MCF 10A (cell line): ENCODE results near the gene SLC6A12. TPM values are rescaled to one million over a fixed set of nuclear protein-coding genes. Genes with fewer than 3 reads are reported as not detected.

Source experiments
- BruUV-seq: library from RNA; stranded (reverse); fragments of 400-500 nt; replicated peaks from 2 replicates; lab custom pipeline; 2021; lab: Mats Ljungman, UMichigan
- CTCF ChIA-PET: fragments of 300-600 bp; sonication (Branson Sonifier 250); formaldehyde crosslinking; extraction: SDS; loops from one replicate; lab custom pipeline; 2021; ENCODE audit warnings: antibody characterized with exemption, inconsistent platforms; lab: Yijun Ruan, JAX
- POLR2A ChIA-PET: fragments of 300-600, 350-650 bp; sonication (Branson Sonifier 250); formaldehyde crosslinking; extraction: SDS; loops from one replicate; lab custom pipeline; 2020; ENCODE audit warnings: antibody characterized with exemption, inconsistent platforms; lab: Yijun Ruan, JAX
- DNase-seq: peaks from one replicate; pipeline ENCODE4 v3.0.0-alpha.2; 2018; ENCODE audit not compliant: unreplicated experiment
- H3K27ac Mint-ChIP-seq: one replicate; pipeline ENCODE4 v1.8.0; 2022; ENCODE audit warnings: mild to moderate bottlenecking, low read depth, mixed read lengths; ENCODE audit not compliant: unreplicated experiment
- H3K27me3 Mint-ChIP-seq: one replicate; pipeline ENCODE4 v1.8.0; 2022; ENCODE audit warnings: mixed read lengths; ENCODE audit not compliant: insufficient read depth, unreplicated experiment
- H3K36me3 Mint-ChIP-seq: one replicate; pipeline ENCODE4 v1.8.0; 2022; ENCODE audit warnings: mild to moderate bottlenecking, moderate library complexity, mixed read lengths; ENCODE audit not compliant: insufficient read depth, unreplicated experiment
- H3K4me1 Mint-ChIP-seq: one replicate; pipeline ENCODE4 v1.8.0; 2022; ENCODE audit warnings: mixed read lengths; ENCODE audit not compliant: insufficient read depth, unreplicated experiment
- H3K4me3 Mint-ChIP-seq: one replicate; pipeline ENCODE4 v1.8.0; 2022; ENCODE audit warnings: mild to moderate bottlenecking, moderate library complexity, mixed read lengths; ENCODE audit not compliant: unreplicated experiment
- H3K9me3 Mint-ChIP-seq: one replicate; pipeline ENCODE4 v1.8.0; 2022; ENCODE audit warnings: mixed read lengths; ENCODE audit not compliant: unreplicated experiment
- intact Hi-C: fragments of 100-400 bp; cut with micrococcal nuclease; formaldehyde crosslinking; loops from 2 replicates; pipeline ENCODE4 v1.14.1; 2022
- total RNA-seq: library from RNA; stranded (reverse); gene quantifications from 2 replicates; pipeline ENCODE4 v1.2.3, GENCODE V29; 2022
- TF ChIP-seq, protein P1 (sequence below): fragments of 200-600 bp; IDR thresholded peaks from one replicate; pipeline ENCODE4 v1.8.0; 2022; ENCODE audit warnings: antibody characterized with exemption, mild to moderate bottlenecking; ENCODE audit not compliant: unreplicated experiment

Gene SLC6A12
- total RNA-seq, 1 experiment from 2014 or later, result not detected

DNA sequence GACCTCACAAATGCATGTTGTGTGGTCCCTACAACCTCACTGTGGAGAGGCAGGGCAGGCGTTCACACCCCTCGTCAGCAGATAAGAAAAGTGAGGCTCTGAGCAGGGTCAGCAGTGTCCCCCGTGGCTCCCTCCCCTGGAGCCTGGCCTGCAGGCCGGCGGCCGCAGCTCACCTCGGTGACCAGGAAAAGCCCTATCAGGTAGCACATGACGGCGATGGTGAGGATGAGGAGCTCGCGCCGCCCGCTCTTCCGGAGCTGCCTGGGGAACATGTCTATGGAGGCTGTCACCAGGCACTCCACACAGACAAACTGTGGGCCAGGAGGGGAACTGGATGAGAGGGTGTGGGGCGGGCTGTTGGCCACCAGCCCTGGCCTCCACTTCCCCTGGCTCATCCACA lies 18.0 kb downstream of the SLC6A12 start:
- DNase-seq, result no peak
- POLR2A ChIA-PET, result no interaction called here
- TF ChIP-seq, protein P1, sequence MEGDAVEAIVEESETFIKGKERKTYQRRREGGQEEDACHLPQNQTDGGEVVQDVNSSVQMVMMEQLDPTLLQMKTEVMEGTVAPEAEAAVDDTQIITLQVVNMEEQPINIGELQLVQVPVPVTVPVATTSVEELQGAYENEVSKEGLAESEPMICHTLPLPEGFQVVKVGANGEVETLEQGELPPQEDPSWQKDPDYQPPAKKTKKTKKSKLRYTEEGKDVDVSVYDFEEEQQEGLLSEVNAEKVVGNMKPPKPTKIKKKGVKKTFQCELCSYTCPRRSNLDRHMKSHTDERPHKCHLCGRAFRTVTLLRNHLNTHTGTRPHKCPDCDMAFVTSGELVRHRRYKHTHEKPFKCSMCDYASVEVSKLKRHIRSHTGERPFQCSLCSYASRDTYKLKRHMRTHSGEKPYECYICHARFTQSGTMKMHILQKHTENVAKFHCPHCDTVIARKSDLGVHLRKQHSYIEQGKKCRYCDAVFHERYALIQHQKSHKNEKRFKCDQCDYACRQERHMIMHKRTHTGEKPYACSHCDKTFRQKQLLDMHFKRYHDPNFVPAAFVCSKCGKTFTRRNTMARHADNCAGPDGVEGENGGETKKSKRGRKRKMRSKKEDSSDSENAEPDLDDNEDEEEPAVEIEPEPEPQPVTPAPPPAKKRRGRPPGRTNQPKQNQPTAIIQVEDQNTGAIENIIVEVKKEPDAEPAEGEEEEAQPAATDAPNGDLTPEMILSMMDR, result no peak
- Mint-ChIP-seq H3K4me3 (no peak overlapping the region), H3K36me3 (peaks cover 3% of the 10 kb centered on the region), H3K27me3 (peaks cover 70% of the 10 kb centered on the region), H3K27ac (no peak overlapping the region), H3K9me3 (no peaks in the 10 kb centered on the region), H3K4me1 (no peaks in the 10 kb centered on the region)
- CTCF ChIA-PET, result no interaction called here
- BruUV-seq, result no TSS peak
- intact Hi-C loops, result no loop called here

DNA sequence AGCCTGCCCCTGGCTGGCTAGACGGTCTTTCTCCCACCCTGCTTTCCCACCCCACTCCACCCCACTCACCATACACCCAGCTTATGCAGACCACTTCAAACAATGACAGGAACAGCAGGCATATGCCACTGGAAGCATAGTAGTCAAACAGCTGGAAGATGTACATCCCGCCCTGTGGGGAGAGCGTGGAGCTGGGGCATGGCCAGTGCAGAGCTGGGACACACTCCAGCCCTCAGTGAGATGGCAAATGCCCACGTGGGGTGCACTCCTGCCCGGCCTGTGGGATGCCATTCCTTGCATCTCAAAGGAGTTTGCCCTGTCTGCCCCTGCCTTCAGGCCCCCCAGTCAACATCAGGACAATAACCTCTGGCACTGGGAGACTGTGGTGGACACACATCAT lies 18.8 kb downstream of the SLC6A12 start:
- intact Hi-C loops, result no loop called here
- DNase-seq, result no peak
- ChIA-PET CTCF (interaction anchor here (1.0 to 1.2 kb wide), 2 partner anchors 25 to 29 kb away, joined by 3 to 6 read pairs; no protein-coding TSS in a partner anchor), POLR2A (no interaction called here)
- BruUV-seq, result no TSS peak
- Mint-ChIP-seq H3K4me1 (no peaks in the 10 kb centered on the region), H3K27ac (no peak overlapping the region), H3K4me3 (no peak overlapping the region), H3K36me3 (peaks cover 6% of the 10 kb centered on the region), H3K9me3 (no peaks in the 10 kb centered on the region), H3K27me3 (peaks cover 64% of the 10 kb centered on the region)
- TF ChIP-seq, protein P1, result no peak

DNA sequence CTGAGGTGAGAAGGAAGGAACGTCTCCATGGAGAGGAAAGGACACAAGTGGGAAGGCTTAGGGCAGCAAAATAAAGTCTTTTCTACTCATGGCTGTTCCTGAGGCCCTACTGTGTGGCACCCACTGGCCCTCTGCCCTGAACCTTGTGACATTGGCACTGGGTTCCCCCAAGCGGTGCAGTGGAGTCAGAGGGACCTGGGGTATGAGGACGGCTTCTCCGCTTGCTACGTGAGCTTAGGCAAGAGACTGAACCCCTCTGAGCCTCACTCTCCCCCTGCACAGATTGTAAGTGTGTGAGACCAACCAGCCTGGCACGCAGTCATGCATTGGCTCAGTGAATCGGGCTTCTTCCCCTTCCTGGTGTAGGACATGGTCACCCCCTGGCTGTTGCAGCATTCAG lies 19.7 kb downstream of the SLC6A12 start:
- intact Hi-C loops, result no loop called here
- no peaks in the 10 kb centered on the region for H3K9me3 Mint-ChIP-seq
- no peaks in the 10 kb centered on the region for H3K4me1 Mint-ChIP-seq
- POLR2A ChIA-PET, result no interaction called here
- no peak overlapping the region for H3K27ac Mint-ChIP-seq
- no TSS peak for BruUV-seq
- H3K4me3 Mint-ChIP-seq, result no peak overlapping the region
- no peak for DNase-seq
- H3K27me3 Mint-ChIP-seq, result peaks cover 64% of the 10 kb centered on the region
- TF ChIP-seq, protein P1, result no peak
- H3K36me3 Mint-ChIP-seq, result peaks cover 6% of the 10 kb centered on the region
- CTCF ChIA-PET, result interaction anchor here (1.2 kb wide), 1 partner anchor 26 kb away, joined by 6 read pairs; no protein-coding TSS in a partner anchor

DNA sequence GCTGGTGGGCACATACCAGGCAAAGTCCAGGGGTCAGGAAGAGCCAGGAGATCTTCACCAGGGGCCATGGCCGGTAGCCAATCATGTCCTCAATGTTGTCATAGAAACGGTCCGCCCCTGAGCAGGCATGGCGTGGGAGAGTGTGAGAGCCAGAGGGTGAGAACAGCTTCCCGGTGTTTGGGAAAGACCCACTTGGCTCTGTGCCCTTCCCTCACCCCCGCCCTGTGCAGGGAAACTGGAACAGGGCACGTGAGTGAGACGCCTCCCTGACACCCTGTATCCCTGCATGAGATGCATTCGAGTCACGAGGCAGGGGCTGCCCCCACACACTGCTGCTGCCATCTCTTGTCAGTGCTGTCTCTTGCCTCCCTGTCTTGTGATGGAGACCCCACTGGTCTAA lies 20.7 kb downstream of the SLC6A12 start:
- intact Hi-C loops, result no loop called here
- Mint-ChIP-seq H3K36me3 (peaks cover 6% of the 10 kb centered on the region), H3K4me3 (no peak overlapping the region), H3K27ac (no peak overlapping the region), H3K9me3 (no peaks in the 10 kb centered on the region), H3K27me3 (peaks cover 59% of the 10 kb centered on the region), H3K4me1 (no peaks in the 10 kb centered on the region)
- ChIA-PET POLR2A (no interaction called here), CTCF (no interaction called here)
- peak; percentile 16 for DNase-seq
- BruUV-seq, result no TSS peak
- TF ChIP-seq, protein P1, result no peak
